DMS53 treated with DMSO at 0.1 percent for 48 hours (cell line): ENCODE results near the gene LHX8.

ENCODE experiments used
- DNase-seq: peaks from one replicate; lab custom pipeline; 2025; ENCODE audit not compliant: unreplicated experiment; lab: John Stamatoyannopoulos, UW

The LHX8 gene

DNA sequence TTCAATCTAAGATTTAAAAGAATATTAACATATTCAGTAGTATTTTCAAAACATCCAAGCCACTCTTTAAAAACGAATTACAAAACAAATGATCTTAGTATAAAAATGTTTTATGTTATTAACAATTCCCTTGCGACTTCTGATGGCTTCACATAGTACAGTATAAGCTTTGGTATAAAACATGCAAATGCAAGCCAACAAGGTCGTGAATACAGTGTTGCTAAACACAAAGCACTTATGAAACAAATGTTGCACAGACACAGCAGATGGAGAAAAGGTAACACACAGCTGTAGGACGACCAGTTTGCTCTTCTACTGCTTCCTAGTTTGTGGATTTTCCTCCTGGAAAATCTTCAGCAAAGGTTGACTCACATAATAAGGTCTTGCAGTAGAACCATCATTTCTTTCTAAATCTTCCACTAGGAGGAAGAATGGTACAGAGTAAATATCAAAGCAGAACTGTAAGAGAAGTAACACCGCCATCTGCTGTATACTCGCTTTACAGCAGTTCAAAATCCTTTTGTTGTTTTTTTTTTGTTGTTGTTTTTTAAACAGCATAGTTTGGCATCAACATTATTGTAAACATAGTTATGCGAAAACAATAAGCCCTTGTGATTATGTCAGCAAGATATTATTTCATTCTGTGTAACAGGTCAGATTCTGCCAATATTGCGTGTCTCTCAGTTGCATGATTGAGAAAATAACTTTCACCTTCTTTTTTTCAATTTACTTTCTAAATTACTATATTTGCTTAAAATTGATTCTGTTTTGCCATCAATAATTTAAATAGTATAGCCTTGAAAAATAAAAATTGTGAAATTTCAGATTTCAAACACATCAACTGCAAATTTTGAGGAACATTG lies 69.5 kb downstream of the LHX8 start:
- peak; percentile 62 for DNase-seq

DNA sequence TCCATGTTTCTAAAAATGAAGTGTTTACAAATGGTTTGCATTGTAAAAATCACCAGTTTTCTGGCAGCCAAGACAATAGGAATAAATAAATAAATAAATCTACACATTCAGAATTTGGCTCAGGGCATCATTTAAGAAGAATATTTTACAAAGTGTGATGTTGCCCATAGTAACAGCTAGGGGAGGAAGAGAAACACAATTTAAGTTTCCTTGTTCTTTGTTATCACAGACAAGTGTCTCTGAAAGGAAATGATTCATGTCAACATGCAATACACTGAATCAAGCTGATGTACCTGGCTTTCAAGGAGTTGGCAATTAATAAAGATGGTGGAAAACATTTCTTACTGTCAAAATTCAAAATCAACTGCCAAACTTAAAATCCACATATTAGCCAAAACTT lies 74.7 kb downstream of the LHX8 start:
- DNase-seq = no peak
